ENCODE data around the gene TIMM17A. TPM values are rescaled to one million over a fixed set of nuclear protein-coding genes. Genes with fewer than 3 reads are reported as not detected.

TIMM17A gene
- polyA plus RNA-seq, 1 experiment, result 54.6 TPM

DNA sequence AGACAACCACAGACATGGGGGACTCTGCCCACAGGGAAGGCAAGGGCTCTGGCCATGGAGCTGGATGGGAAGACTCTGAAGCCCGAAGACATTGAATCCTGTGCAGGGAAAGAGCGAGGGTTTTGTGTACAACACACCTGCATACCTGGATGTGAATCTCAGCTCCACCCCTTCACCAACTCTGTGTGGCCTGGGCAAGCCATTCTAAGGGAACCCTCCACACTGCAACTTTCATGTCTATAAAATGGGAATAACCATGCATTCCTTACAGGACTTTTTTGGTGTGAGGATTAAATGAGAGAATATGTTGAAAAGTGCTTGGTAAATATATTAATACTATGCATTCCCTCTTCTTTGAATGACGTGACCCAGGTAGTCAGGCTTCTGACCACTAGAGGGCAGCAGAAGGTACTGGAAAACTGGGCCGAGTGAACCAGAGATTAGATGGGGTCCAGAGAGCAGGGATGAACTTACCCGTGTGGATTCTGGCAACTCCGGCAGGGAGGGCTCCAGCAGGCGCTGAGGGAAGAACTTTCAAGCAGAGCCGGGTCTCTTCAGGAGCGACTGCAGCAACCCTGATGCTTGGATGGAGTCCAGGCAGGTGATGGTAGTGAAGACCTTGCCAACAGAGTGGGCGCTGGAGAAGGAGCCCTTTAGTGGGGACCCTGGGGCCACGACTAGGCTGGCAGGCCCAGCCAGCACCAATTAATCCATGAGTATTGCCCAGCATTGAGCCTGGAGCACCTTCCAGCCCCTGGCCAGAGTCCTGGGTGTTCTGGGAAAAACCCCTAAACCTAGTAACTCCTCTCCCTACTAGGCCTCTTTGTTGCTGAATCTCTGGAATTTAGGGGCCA lies 54.2 kb downstream of the TIMM17A start:
- Histone ChIP-seq H3K27me3 (ENCODE audit: control insufficient read depth, insufficient read depth, low read length) (peaks cover 2% of the 10 kb centered on the region; the same call in 1 of the 2 replicates), H3K36me3 (ENCODE audit: control insufficient read depth, insufficient read depth, low read length) (peaks cover 6% of the 10 kb centered on the region), H3K4me3 (ENCODE audit: low read depth, low read length) (no peak overlapping the region)
- ChIA-PET CTCF (interaction anchor here (0.6 to 24.4 kb wide), 14 partner anchors 7 to 696 kb away, joined by 3 to 642 read pairs (median 4); partner anchors contain the start of gene GPR37L1), POLR2A (no interaction called here)
- no peak for DNase-seq (ENCODE audit: low read depth)
- TF ChIP-seq, protein P1, sequence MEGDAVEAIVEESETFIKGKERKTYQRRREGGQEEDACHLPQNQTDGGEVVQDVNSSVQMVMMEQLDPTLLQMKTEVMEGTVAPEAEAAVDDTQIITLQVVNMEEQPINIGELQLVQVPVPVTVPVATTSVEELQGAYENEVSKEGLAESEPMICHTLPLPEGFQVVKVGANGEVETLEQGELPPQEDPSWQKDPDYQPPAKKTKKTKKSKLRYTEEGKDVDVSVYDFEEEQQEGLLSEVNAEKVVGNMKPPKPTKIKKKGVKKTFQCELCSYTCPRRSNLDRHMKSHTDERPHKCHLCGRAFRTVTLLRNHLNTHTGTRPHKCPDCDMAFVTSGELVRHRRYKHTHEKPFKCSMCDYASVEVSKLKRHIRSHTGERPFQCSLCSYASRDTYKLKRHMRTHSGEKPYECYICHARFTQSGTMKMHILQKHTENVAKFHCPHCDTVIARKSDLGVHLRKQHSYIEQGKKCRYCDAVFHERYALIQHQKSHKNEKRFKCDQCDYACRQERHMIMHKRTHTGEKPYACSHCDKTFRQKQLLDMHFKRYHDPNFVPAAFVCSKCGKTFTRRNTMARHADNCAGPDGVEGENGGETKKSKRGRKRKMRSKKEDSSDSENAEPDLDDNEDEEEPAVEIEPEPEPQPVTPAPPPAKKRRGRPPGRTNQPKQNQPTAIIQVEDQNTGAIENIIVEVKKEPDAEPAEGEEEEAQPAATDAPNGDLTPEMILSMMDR (IDR thresholded peaks at IDR 0.05; ENCODE audit: insufficient read depth, low read depth, low read length), result peak; percentile 89

DNA sequence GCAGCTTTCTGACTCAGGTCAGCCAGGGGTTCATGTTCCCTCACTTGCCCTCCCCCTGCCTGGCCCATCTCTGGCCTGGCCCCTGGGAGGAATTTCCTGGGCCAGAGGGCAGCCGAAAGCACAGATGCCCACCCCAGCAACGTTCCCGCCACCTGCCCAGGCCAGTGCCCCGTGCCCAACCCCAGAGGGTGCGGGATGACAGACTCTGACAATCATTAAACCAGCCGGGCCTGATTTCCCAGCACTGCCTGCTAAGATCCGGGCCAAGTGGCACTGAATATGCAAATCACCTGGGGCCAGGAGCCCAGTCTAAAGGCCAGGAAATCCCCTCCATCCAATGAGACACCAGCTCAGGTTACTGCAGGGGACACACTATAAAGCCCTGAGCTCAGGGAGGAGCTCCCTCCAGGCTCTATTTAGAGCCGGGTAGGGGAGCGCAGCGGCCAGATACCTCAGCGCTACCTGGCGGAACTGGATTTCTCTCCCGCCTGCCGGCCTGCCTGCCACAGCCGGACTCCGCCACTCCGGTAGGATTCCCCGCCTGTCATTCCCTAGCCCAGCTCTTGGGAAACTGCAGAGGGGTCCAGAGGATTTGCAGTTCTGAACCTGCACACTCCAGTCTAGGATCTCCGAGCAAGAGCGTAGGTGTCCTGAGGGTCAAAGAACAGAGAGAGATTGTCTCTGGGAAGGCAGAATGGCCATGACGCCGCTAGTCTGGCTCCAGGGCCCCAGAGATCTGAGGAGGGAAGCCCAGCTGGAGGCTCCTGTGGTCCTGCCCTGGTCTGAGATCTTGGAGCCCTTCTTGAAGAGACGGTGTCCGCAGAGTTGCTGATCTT lies 55.1 kb downstream of the TIMM17A start, which contains the start of gene ELF3:
TSS of gene ELF3 (plus strand) at position 408 of the 836 bp plus-strand sequence. CDS start 550 bp downstream, outside the sequence.
- CTCF ChIA-PET, result interaction anchor here (0.6 to 24.4 kb wide), 10 partner anchors 11 to 695 kb away, joined by 3 to 642 read pairs (median 4); partner anchors contain the start of gene GPR37L1
- TF ChIP-seq, protein P1 (IDR thresholded peaks at IDR 0.05; ENCODE audit: insufficient read depth, low read depth, low read length), result no peak
- DNase-seq (ENCODE audit: low read depth), result no peak
- H3K27me3 ChIP-seq (ENCODE audit: control insufficient read depth, insufficient read depth, low read length), result peaks cover 2% of the 10 kb centered on the region; the same call in 1 of the 2 replicates
- POLR2A ChIA-PET, result no interaction called here
- H3K4me3 ChIP-seq (ENCODE audit: low read depth, low read length), result no peak within 1 kb of the TSS
- peaks cover 1% of the 10 kb centered on the region for H3K36me3 ChIP-seq (ENCODE audit: control insufficient read depth, insufficient read depth, low read length)

DNA sequence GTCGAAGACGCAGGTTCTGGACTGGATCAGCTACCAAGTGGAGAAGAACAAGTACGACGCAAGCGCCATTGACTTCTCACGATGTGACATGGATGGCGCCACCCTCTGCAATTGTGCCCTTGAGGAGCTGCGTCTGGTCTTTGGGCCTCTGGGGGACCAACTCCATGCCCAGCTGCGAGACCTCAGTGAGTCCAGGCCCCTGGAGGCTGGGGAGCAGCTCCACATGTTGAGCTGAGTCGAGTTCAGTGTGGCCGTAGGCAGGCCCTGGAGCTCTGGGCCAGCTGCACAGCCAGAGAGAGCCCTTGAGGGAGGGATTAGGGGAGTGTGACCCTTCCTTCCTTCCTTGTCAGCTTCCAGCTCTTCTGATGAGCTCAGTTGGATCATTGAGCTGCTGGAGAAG lies 56.7 kb downstream of the TIMM17A start:
- Histone ChIP-seq H3K36me3 (ENCODE audit: control insufficient read depth, insufficient read depth, low read length) (no peaks in the 10 kb centered on the region), H3K4me3 (ENCODE audit: low read depth, low read length) (no peak overlapping the region), H3K27me3 (ENCODE audit: control insufficient read depth, insufficient read depth, low read length) (peaks cover 2% of the 10 kb centered on the region; the same call in 1 of the 2 replicates)
- POLR2A ChIA-PET, result no interaction called here
- CTCF ChIA-PET, result interaction anchor here (1.0 to 24.4 kb wide), 4 partner anchors 12 to 113 kb away, joined by 3 to 642 read pairs (median 23); partner anchors contain the start of gene GPR37L1
- no peak for DNase-seq (ENCODE audit: low read depth)
- TF ChIP-seq, protein P1 (IDR thresholded peaks at IDR 0.05; ENCODE audit: insufficient read depth, low read depth, low read length), result no peak

DNA sequence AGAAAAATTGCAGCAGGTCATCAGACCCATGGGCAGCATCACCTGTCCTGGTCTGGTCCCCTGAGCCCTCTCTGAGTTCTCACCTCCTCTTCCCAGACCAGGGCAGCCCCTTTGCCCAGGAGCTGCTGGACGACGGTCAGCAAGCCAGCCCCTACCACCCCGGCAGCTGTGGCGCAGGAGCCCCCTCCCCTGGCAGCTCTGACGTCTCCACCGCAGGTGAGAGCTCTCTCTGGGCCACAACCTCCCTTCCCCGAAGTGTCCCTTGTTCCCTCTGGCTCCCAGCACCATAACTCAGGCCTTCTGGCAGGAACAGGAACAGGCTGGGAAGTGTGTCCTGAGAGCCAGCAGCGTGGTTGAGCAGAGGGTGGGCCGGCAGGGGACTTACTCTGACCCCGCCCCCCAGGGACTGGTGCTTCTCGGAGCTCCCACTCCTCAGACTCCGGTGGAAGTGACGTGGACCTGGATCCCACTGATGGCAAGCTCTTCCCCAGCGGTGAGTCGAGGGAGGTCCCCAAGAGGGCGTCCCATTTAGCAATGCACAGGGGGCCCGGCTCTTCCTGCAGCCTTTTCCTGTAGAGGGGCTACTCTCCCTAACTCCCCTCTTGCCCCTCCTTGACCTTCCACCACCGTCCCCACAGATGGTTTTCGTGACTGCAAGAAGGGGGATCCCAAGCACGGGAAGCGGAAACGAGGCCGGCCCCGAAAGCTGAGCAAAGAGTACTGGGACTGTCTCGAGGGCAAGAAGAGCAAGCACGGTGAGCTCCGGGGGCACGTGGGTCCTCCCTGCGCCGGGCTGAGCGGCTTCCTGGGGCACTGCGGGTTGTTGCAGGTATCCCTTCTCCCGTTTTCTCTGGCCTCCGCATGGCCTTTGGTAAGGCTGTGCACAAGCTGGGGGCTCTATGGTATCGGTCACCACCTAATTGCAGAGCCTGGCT lies 57.5 kb downstream of the TIMM17A start:
- DNase-seq (ENCODE audit: low read depth), result no peak
- no peak overlapping the region for H3K4me3 ChIP-seq (ENCODE audit: low read depth, low read length)
- TF ChIP-seq, protein P1 (IDR thresholded peaks at IDR 0.05; ENCODE audit: insufficient read depth, low read depth, low read length), result no peak
- CTCF ChIA-PET, result interaction anchor here (1.0 to 24.4 kb wide), 5 partner anchors 8 to 112 kb away, joined by 3 to 642 read pairs (median 5); partner anchors contain the start of gene GPR37L1
- peaks cover 2% of the 10 kb centered on the region; the same call in 1 of the 2 replicates for H3K27me3 ChIP-seq (ENCODE audit: control insufficient read depth, insufficient read depth, low read length)
- POLR2A ChIA-PET, result no interaction called here
- H3K36me3 ChIP-seq (ENCODE audit: control insufficient read depth, insufficient read depth, low read length), result no peaks in the 10 kb centered on the region

Data from BJ (cell line).